HCT116 (cell line): ENCODE results near the gene LIN7A. TPM values are rescaled to one million over a fixed set of nuclear protein-coding genes. Genes with fewer than 3 reads are reported as not detected.
"Not testable (repeated sequence)": the region's sequence is repeated elsewhere in the genome, so short reads cannot be mapped to it uniquely, and the experiment has no call there.

ENCODE experiments used
- ATAC-seq: fragments of 200-7000 bp; cut with Tn5 transposase; 2 replicates; pipeline ENCODE4 v1.9.1; 2020; ENCODE audit warnings: mild to moderate bottlenecking, moderate library complexity
- BruUV-seq: library from RNA; stranded (reverse); fragments of 400-500 nt; replicated peaks from 2 replicates; lab custom pipeline; 2021; lab: Mats Ljungman, UMichigan
- CTCF ChIA-PET: fragments of 300-600 bp; sonication (Branson Sonifier 250); formaldehyde crosslinking; loops from one replicate; lab custom pipeline; 2021; ENCODE audit warnings: antibody characterized with exemption; lab: Charles Lee
- POLR2A ChIA-PET: fragments of 300-600, 350-600 bp; sonication (Branson Sonifier 250); formaldehyde crosslinking; loops from one replicate; lab custom pipeline; 2021; ENCODE audit warnings: antibody characterized with exemption; lab: Charles Lee
- RAD21 ChIA-PET, 2 experiments: fragments of 300-600 bp; sonication (Branson Sonifier 250); formaldehyde crosslinking; loops; one replicate each; lab custom pipeline; 2023; ENCODE audit warnings: low total read pairs in 2 of 2; ENCODE audit not compliant: uncharacterized antibody in 2 of 2, unreplicated experiment in 2 of 2, low non-redundant PET in 1 of 2; lab: Charles Lee
- DNase-seq: peaks from one replicate; pipeline ENCODE4 v3.0.0-alpha.2; 2010; ENCODE audit warnings: low read depth, low spot score
- H2AFZ ChIP-seq: fragments of 200-600 bp; shearing (Covaris generic), sonication (generic); 2 replicates; pipeline ENCODE4 v1.6.1; 2017; ENCODE audit warnings: low read depth, mixed run types, mixed read lengths, antibody characterized with exemption, low read length; ENCODE audit not compliant: poor library complexity, severe bottlenecking
- H3K27ac ChIP-seq: 2 replicates; pipeline ENCODE4 v1.5.1; 2012; ENCODE audit warnings: low read depth, low read length
- H3K27me3 ChIP-seq: fragments of 200-600 bp; sonication (generic); 2 replicates; pipeline ENCODE4 v1.6.1; 2016; ENCODE audit warnings: mixed run types, low read length, mixed read lengths; ENCODE audit not compliant: insufficient read depth
- H3K36me3 ChIP-seq, 2 experiments: fragments of 200-500 bp in 1 of 2; fragments of 200-600 bp in 1 of 2; sonication (Bioruptor generic) in 1 of 2; sonication (generic) in 1 of 2; 2 replicates each; pipeline versions ENCODE4 v1.5.1 to v1.6.1; 2014 to 2016; ENCODE audit warnings: low read length in 2 of 2, inconsistent platforms in 1 of 2, mixed read lengths in 1 of 2, mixed run types in 1 of 2; ENCODE audit not compliant: insufficient read depth in 2 of 2, control insufficient read depth in 1 of 2
- H3K4me1 ChIP-seq, 2 experiments: fragments of 200-600 bp in 1 of 2; sonication (generic) in 1 of 2; 2 replicates each; pipeline versions ENCODE4 v1.5.1 to v1.6.1; 2012 to 2017; ENCODE audit warnings: low read length in 2 of 2, inconsistent platforms in 1 of 2, mild to moderate bottlenecking in 1 of 2, mixed read lengths in 1 of 2, mixed run types in 1 of 2, moderate library complexity in 1 of 2; ENCODE audit not compliant: insufficient read depth in 2 of 2, control insufficient read depth in 1 of 2
- H3K4me2 ChIP-seq: fragments of 200-600 bp; sonication (generic); 2 replicates; pipeline ENCODE4 v1.6.1; 2017; ENCODE audit warnings: mixed run types, low read length, mixed read lengths
- H3K4me3 ChIP-seq, 2 experiments: fragments of 200-600 bp in 1 of 2; sonication (generic) in 1 of 2; replicated peaks in 1 of 2; 2 replicates each; pipeline ENCODE4 v1.5.1; 2011 to 2016; ENCODE audit warnings: low read length in 2 of 2, control low read depth in 1 of 2, low read depth in 1 of 2, mild to moderate bottlenecking in 1 of 2, mixed read lengths in 1 of 2, mixed run types in 1 of 2
- H3K79me2 ChIP-seq: fragments of 200-600 bp; sonication (generic); 2 replicates; pipeline ENCODE4 v1.6.1; 2017; ENCODE audit warnings: mild to moderate bottlenecking, mixed run types, low read length, moderate library complexity, mixed read lengths; ENCODE audit not compliant: insufficient read depth
- H3K9ac ChIP-seq: fragments of 200-600 bp; sonication (generic); 2 replicates; pipeline ENCODE4 v1.6.1; 2016; ENCODE audit warnings: low read length, mixed read lengths
- H3K9me2 ChIP-seq: fragments of 200-600 bp; sonication (generic), shearing (Covaris generic); 2 replicates; pipeline ENCODE4 v1.6.1; 2017; ENCODE audit warnings: mixed run types, mild to moderate bottlenecking, moderate library complexity; ENCODE audit not compliant: insufficient read depth
- H3K9me3 ChIP-seq, 2 experiments: fragments of 200-500 bp in 1 of 2; fragments of 200-600 bp in 1 of 2; sonication (Bioruptor generic) in 1 of 2; sonication (generic) in 1 of 2; 2 replicates each; pipeline ENCODE4 v1.6.1; 2014 to 2017; ENCODE audit warnings: low read length in 2 of 2, mixed read lengths in 2 of 2, inconsistent platforms in 1 of 2, low read depth in 1 of 2, mild to moderate bottlenecking in 1 of 2, mixed run types in 1 of 2, moderate library complexity in 1 of 2; ENCODE audit not compliant: control insufficient read depth in 1 of 2, insufficient read depth in 1 of 2
- H4K20me1 ChIP-seq: fragments of 200-600 bp; sonication (generic), shearing (Covaris generic); 2 replicates; pipeline ENCODE4 v1.6.1; 2017; ENCODE audit warnings: mixed run types, mild to moderate bottlenecking, moderate library complexity; ENCODE audit not compliant: insufficient read depth
- CBX3 ChIP-seq: IDR thresholded peaks from 2 replicates; pipeline ENCODE4 v1.6.1; 2012; ENCODE audit warnings: low read depth
- EZH2 ChIP-seq: fragments of 200-600 bp; sonication (generic); IDR thresholded peaks from 2 replicates; pipeline ENCODE4 v1.6.1; 2017; ENCODE audit warnings: antibody characterized with exemption, mixed run types
- EZH2phosphoT487 ChIP-seq: fragments of 200-600 bp; IDR thresholded peaks from 2 replicates; pipeline ENCODE4 v1.6.1; 2018; ENCODE audit warnings: antibody characterized with exemption, borderline replicate concordance
- JUND ChIP-seq: IDR thresholded peaks from 2 replicates; pipeline ENCODE4 v1.6.1; 2012
- POLR2AphosphoS5 ChIP-seq: IDR thresholded peaks from 2 replicates; pipeline ENCODE4 v1.6.1; 2011; ENCODE audit warnings: mild to moderate bottlenecking, low read depth, low read length, moderate library complexity
- SIN3A ChIP-seq: IDR thresholded peaks from 2 replicates; pipeline ENCODE4 v1.6.1; 2012; ENCODE audit warnings: low read depth
- TCF7L2 ChIP-seq: IDR thresholded peaks from 2 replicates; pipeline ENCODE4 v1.7.0; 2011; ENCODE audit warnings: borderline replicate concordance, inconsistent platforms; ENCODE audit not compliant: insufficient read depth, insufficient read length; ENCODE audit errors: extremely low read depth
- YY1 ChIP-seq: IDR thresholded peaks from 2 replicates; pipeline ENCODE4 v1.6.1; 2011; ENCODE audit warnings: low read length, low read depth, moderate library complexity, mild to moderate bottlenecking; ENCODE audit not compliant: insufficient replicate concordance; ENCODE audit errors: extremely low read depth
- ZFX ChIP-seq: fragments of 450-650 bp; IDR thresholded peaks from 2 replicates; pipeline ENCODE4 v1.6.1; 2017
- ZNF274 ChIP-seq: fragments of 200-500 bp; sonication (Bioruptor generic); IDR thresholded peaks from 2 replicates; pipeline ENCODE4 v1.6.1; 2014; ENCODE audit warnings: mild to moderate bottlenecking, low read depth, low read length, inconsistent platforms
- intact Hi-C: fragments of 100-400 bp; cut with micrococcal nuclease; formaldehyde crosslinking; loops from 2 replicates; pipeline ENCODE4 v1.10.0; 2022
- total RNA-seq: library from RNA; stranded (reverse); gene quantifications from one replicate; pipeline ENCODE4 v1.2.1, GENCODE V29; 2021; ENCODE audit not compliant: unreplicated experiment
- TF ChIP-seq, protein P1 (sequence below), 3 experiments: fragments of 200-600 bp in 1 of 3; sonication (generic) in 1 of 3; IDR thresholded peaks in 2 of 3; conservative IDR thresholded peaks in 1 of 3; 2 replicates each; pipeline ENCODE4 v1.5.1; 2012 to 2017; ENCODE audit warnings: low read depth in 2 of 3, low read length in 2 of 3, antibody characterized with exemption in 1 of 3, borderline replicate concordance in 1 of 3, control low read depth in 1 of 3, mild to moderate bottlenecking in 1 of 3, mixed read lengths in 1 of 3, mixed run types in 1 of 3, moderate library complexity in 1 of 3; ENCODE audit not compliant: insufficient read depth in 1 of 3

The LIN7A gene
- total RNA-seq, 1 experiment from 2014 or later: 1.5 TPM

GRCh38 chr12:80792861-80793260 is 144.9 kb downstream of the LIN7A start:
- intact Hi-C loops: no loop called here
- ChIA-PET RAD21 (no interaction called here), POLR2A (no interaction called here)

DNA sequence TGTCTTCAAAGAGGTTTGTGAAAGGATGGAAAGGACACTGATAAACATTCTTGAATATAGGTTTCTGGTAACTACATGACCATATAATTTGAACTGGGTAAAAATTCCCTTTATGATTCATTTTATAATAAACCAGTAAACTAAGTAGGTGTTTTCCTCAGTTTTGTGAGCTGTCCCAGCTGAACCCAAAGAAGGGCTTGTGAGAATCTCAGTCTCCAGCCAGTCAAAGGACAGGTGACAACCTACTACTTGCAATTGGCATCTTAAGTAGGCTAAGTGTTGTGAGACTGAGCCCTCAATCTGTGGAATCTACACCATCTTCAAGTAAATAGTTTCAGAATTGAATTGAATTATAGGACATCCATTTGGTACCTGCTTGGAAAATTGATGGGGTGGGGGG is 145.9 kb downstream of the LIN7A start:
- TF ChIP-seq ZNF274 (no peak), YY1 (no peak), TCF7L2 (no peak), SIN3A (no peak), ZFX (no peak), EZH2phosphoT487 (no peak), POLR2AphosphoS5 (no peak), CBX3 (no peak)
- TF ChIP-seq, protein P1, sequence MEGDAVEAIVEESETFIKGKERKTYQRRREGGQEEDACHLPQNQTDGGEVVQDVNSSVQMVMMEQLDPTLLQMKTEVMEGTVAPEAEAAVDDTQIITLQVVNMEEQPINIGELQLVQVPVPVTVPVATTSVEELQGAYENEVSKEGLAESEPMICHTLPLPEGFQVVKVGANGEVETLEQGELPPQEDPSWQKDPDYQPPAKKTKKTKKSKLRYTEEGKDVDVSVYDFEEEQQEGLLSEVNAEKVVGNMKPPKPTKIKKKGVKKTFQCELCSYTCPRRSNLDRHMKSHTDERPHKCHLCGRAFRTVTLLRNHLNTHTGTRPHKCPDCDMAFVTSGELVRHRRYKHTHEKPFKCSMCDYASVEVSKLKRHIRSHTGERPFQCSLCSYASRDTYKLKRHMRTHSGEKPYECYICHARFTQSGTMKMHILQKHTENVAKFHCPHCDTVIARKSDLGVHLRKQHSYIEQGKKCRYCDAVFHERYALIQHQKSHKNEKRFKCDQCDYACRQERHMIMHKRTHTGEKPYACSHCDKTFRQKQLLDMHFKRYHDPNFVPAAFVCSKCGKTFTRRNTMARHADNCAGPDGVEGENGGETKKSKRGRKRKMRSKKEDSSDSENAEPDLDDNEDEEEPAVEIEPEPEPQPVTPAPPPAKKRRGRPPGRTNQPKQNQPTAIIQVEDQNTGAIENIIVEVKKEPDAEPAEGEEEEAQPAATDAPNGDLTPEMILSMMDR (IDR thresholded peaks at IDR 0.05 in 2 of 3, conservative IDR thresholded peaks at IDR 0.05 in 1 of 3; ENCODE audit: borderline replicate concordance in 1 of 3, insufficient read depth in 1 of 3, low read depth in 2 of 3, low read length in 2 of 3): no peak
- Histone ChIP-seq H3K9ac (no peak overlapping the region), H3K27ac (no peak overlapping the region), H3K9me3 (no peaks in the 10 kb centered on the region), H3K36me3 (no peaks in the 10 kb centered on the region), H3K9me2 (no peaks in the 10 kb centered on the region), H3K27me3 (no peaks in the 10 kb centered on the region), H2AFZ (no peak overlapping the region), H3K4me3 (no peak overlapping the region), H4K20me1 (no peaks in the 10 kb centered on the region), H3K79me2 (no peaks in the 10 kb centered on the region), H3K4me2 (no peak overlapping the region), H3K4me1 (no peaks in the 10 kb centered on the region)
- ChIA-PET POLR2A (no interaction called here), CTCF (no interaction called here), RAD21 (no interaction called here)
- DNase-seq: no peak
- BruUV-seq: no TSS peak
- intact Hi-C loops: no loop called here
- ATAC-seq: no peak

More at GRCh38 chr12:80792861-80793260, 144.9 kb downstream of the LIN7A start:
- Histone ChIP-seq H4K20me1 (no peaks in the 10 kb centered on the region), H2AFZ (no peak overlapping the region), H3K4me2 (no peak overlapping the region), H3K9me3 (no peaks in the 10 kb centered on the region), H3K4me3 (no peak overlapping the region), H3K9ac (no peak overlapping the region), H3K36me3 (no peaks in the 10 kb centered on the region), H3K27ac (no peak overlapping the region), H3K9me2 (no peaks in the 10 kb centered on the region), H3K4me1 (no peaks in the 10 kb centered on the region), H3K27me3 (no peaks in the 10 kb centered on the region), H3K79me2 (no peaks in the 10 kb centered on the region)
- no TSS peak for BruUV-seq
- DNase-seq (no peak), ATAC-seq (no peak)
- CTCF ChIA-PET: no interaction called here
- TF ChIP-seq JUND: no peak
- TF ChIP-seq EZH2: no peak
- TF ChIP-seq EZH2phosphoT487: no peak
- TF ChIP-seq YY1: no peak

DNA sequence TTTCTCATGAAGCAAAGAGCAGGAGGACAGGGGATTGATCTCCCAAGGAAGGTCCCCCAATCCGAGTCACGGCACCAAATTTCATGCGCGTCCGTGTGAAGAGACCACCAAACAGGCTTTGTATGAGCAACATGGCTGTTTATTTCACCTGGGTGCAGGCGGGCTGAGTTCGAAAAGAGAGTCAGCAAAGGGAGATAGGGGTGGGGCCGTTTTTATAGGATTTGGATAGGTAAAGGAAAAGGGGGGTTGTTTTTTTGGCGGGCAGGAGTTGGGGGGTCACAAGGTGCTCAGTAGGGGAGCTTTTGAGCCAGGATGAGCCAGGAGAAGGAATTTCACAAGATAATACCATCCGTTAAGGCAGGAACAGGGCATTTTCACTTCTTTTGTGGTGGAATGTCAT is 149.3 kb downstream of the LIN7A start:
- RAD21 ChIA-PET, H3K9me3 ChIP-seq, H3K4me1 ChIP-seq, ATAC-seq, H3K4me2 ChIP-seq, H3K79me2 ChIP-seq, H4K20me1 ChIP-seq, BruUV-seq, intact Hi-C loops, H3K4me3 ChIP-seq, H3K27me3 ChIP-seq, H3K27ac ChIP-seq, H3K9me2 ChIP-seq, CTCF ChIA-PET, H3K36me3 ChIP-seq, H3K9ac ChIP-seq, H2AFZ ChIP-seq, POLR2A ChIA-PET, DNase-seq: not testable (repeated sequence)
